Endothelial cell of umbilical vein (primary cell): ENCODE measurements around the gene LUC7L. TPM values are rescaled to one million over a fixed set of nuclear protein-coding genes. Genes with fewer than 3 reads are reported as not detected.

Experiments used
- BruUV-seq: library from RNA; stranded (reverse); fragments of 400-500 nt; replicated peaks from 2 replicates; lab custom pipeline; 2021; lab: Mats Ljungman, UMichigan
- CTCF ChIA-PET: fragments of 300-600, 350-600 bp; sonication (Branson Sonifier 250); formaldehyde crosslinking; loops from one replicate; lab custom pipeline; 2021; ENCODE audit warnings: antibody characterized with exemption, inconsistent platforms; lab: Charles Lee
- POLR2A ChIA-PET: fragments of 300-600, 350-600 bp; sonication (Branson Sonifier 250); formaldehyde crosslinking; loops from one replicate; lab custom pipeline; 2021; ENCODE audit warnings: antibody characterized with exemption, inconsistent platforms; lab: Charles Lee
- DNase-seq: peaks from one replicate; pipeline ENCODE4 v3.0.0-alpha.2; 2011; ENCODE audit warnings: low read depth, low spot score
- FAIRE-seq: peaks from 2 replicates; lab custom pipeline; 2011; peaks lifted over from hg19 to GRCh38; lab: Jason Lieb, UNC
- H2AFZ ChIP-seq: 2 replicates; pipeline ENCODE4 v1.6.0; 2012; ENCODE audit warnings: low read depth, low read length, control low read depth, inconsistent platforms
- H3K27ac ChIP-seq: 2 replicates; pipeline ENCODE4 v1.5.1; 2011; ENCODE audit warnings: low read depth, mild to moderate bottlenecking, control low read depth, low read length, moderate library complexity; ENCODE audit not compliant: insufficient read depth
- H3K27me3 ChIP-seq, 2 experiments: 2 replicates each; pipeline versions ENCODE4 v1.6.0 to v1.6.1; 2011; ENCODE audit warnings: low read length in 2 of 2, mixed read lengths in 1 of 2; ENCODE audit not compliant: control insufficient read depth in 2 of 2, insufficient read depth in 2 of 2
- H3K36me3 ChIP-seq, 2 experiments: 2 replicates in 1 of 2; 3 replicates in 1 of 2; pipeline ENCODE4 v1.5.1; 2011; ENCODE audit warnings: low read length in 2 of 2, mild to moderate bottlenecking in 1 of 2, moderate library complexity in 1 of 2; ENCODE audit not compliant: control insufficient read depth in 2 of 2, insufficient read depth in 2 of 2; ENCODE audit errors: extremely low read depth in 1 of 2
- H3K4me1 ChIP-seq: 3 replicates; pipeline ENCODE4 v1.5.1; 2011; ENCODE audit warnings: mild to moderate bottlenecking, low read length; ENCODE audit not compliant: control insufficient read depth, insufficient read depth; ENCODE audit errors: extremely low read depth
- H3K4me2 ChIP-seq: 2 replicates; pipeline ENCODE4 v1.6.1; 2011; ENCODE audit warnings: low read length, control low read depth, mixed read lengths; ENCODE audit not compliant: insufficient read depth
- H3K4me3 ChIP-seq, 3 experiments: fragments of 200-600 bp in 1 of 3; sonication (generic), shearing (Covaris generic) in 1 of 3; replicated peaks in 1 of 3; 2 replicates each; pipeline ENCODE4 v1.5.1; 2011 to 2016; ENCODE audit warnings: control low read depth in 3 of 3, low read length in 3 of 3, mild to moderate bottlenecking in 2 of 3, inconsistent platforms in 1 of 3, low read depth in 1 of 3, moderate library complexity in 1 of 3; ENCODE audit not compliant: insufficient read depth in 1 of 3
- H3K79me2 ChIP-seq: 2 replicates; pipeline ENCODE4 v1.6.0; 2012; ENCODE audit warnings: low read length, inconsistent platforms; ENCODE audit not compliant: control insufficient read depth, insufficient read depth
- H3K9ac ChIP-seq: replicated peaks from 2 replicates; pipeline ENCODE3; 2011; ENCODE audit warnings: low read length, control low read depth; ENCODE audit not compliant: insufficient read depth; ENCODE audit errors: extremely low read depth
- H3K9me1 ChIP-seq: replicated peaks from 3 replicates; pipeline ENCODE4 v1.6.0; 2011; ENCODE audit warnings: mild to moderate bottlenecking, low read length; ENCODE audit not compliant: control insufficient read depth, insufficient read depth; ENCODE audit errors: extremely low read depth
- H3K9me3 ChIP-seq: replicated peaks from 2 replicates; pipeline ENCODE4 v1.5.1; 2012; ENCODE audit warnings: low read length, inconsistent platforms; ENCODE audit not compliant: control insufficient read depth, insufficient read depth
- H4K20me1 ChIP-seq: replicated peaks from 2 replicates; pipeline ENCODE3; 2011; ENCODE audit warnings: mild to moderate bottlenecking, low read length; ENCODE audit not compliant: control insufficient read depth, insufficient read depth; ENCODE audit errors: extremely low read depth
- EZH2 ChIP-seq: IDR thresholded peaks from 2 replicates; pipeline ENCODE4 v1.6.1; 2012; ENCODE audit warnings: borderline replicate concordance, low read depth, mild to moderate bottlenecking, moderate library complexity, low read length, inconsistent platforms; ENCODE audit not compliant: severe bottlenecking
- MYC ChIP-seq: IDR thresholded peaks from one replicate; pipeline ENCODE4 v1.6.1; 2011; ENCODE audit warnings: mild to moderate bottlenecking, low read depth, low read length
- dilution Hi-C: fragments of 300-500 bp; cut with MboI; formaldehyde crosslinking; loops from one replicate; pipeline ENCODE4 v1.15.0; 2019; ENCODE audit warnings: low sequenced_read_pairs; ENCODE audit not compliant: extremely low pct_ligation_motif_present
- intact Hi-C: fragments of 100-400 bp; cut with micrococcal nuclease; formaldehyde crosslinking; loops from one replicate; pipeline ENCODE4 v1.10.0; 2022
- polyA plus RNA-seq, 4 experiments: library from polyadenylated mRNA; depleted of rRNA in 3 of 4; stranded (reverse) in 3 of 4; unstranded in 1 of 4; fragments of >200 nt; gene quantifications; 2 replicates each; pipeline versions ENCODE4 v1.2.1 to v1.2.3, GENCODE V29; 2011 to 2012; ENCODE audit warnings: missing spikeins in 1 of 4
- total RNA-seq: library from RNA; stranded (reverse); gene quantifications from 2 replicates; pipeline ENCODE4 v1.2.3, GENCODE V29; 2021
- TF ChIP-seq, protein P1 (sequence below): IDR thresholded peaks from 2 replicates; pipeline ENCODE4 v1.6.1; 2011; ENCODE audit not compliant: insufficient read depth, insufficient read length
- TF ChIP-seq, protein P2 (sequence below), 2 donors: IDR thresholded peaks; 1 replicate in 1 of 2; 2 replicates in 1 of 2; pipeline ENCODE4 v1.5.1; 2011; ENCODE audit warnings: low read length in 2 of 2, mild to moderate bottlenecking in 2 of 2, moderate library complexity in 2 of 2, control low read depth in 1 of 2, inconsistent platforms in 1 of 2, low read depth in 1 of 2; ENCODE audit not compliant: insufficient read depth in 1 of 2; ENCODE audit errors: extremely low read depth in 1 of 2

Gene LUC7L
- total and polyA plus RNA-seq, 2 donors (not counting 3 experiments of a cell fraction or from before 2014, with no cell fraction given): 75.4 to 94.7 TPM

DNA sequence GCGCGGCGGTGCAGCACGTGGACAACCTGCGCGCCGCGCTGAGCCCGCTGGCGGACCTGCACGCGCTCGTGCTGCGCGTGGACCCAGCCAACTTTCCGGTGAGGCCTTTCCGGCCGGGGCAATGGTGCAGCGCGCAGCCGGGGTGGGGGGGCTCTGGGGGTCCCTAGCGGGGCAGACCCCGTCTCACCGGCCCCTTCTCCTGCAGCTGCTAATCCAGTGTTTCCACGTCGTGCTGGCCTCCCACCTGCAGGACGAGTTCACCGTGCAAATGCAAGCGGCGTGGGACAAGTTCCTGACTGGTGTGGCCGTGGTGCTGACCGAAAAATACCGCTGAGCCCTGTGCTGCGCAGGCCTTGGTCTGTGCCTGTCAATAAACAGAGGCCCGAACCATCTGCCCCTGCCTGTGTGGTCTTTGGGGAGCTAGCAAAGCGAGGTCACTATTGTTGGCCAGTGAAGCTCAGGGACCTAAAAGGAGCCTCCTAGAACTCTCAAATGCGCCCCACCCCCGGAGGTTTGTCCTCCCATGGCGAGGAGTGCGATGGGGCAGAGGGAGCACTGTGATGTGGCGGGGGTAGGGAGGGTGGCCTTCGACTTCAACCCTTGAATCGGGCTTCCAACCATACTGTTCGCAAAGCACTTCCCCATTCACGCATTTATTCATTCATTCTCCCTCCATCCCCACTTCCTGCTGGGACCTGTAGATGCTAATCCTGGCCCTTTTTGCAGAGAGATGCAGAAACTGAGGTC, 62.7 kb downstream of the LUC7L start:
- Histone ChIP-seq H3K27ac (no peak overlapping the region), H3K36me3 (no peaks in the 10 kb centered on the region), H3K4me2 (no peak overlapping the region), H3K9me3 (no peaks in the 10 kb centered on the region), H2AFZ (no peak overlapping the region), H3K9me1 (no peaks in the 10 kb centered on the region), H3K9ac (no peak overlapping the region), H3K4me1 (no peaks in the 10 kb centered on the region), H3K79me2 (no peaks in the 10 kb centered on the region), H4K20me1 (no peaks in the 10 kb centered on the region), H3K4me3 (no peak overlapping the region), H3K27me3 (peaks cover 41% of the 10 kb centered on the region in 2 experiments)
- TF ChIP-seq, protein P1, sequence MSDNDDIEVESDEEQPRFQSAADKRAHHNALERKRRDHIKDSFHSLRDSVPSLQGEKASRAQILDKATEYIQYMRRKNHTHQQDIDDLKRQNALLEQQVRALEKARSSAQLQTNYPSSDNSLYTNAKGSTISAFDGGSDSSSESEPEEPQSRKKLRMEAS: no peak
- TF ChIP-seq EZH2: no peak
- TF ChIP-seq, protein P2, sequence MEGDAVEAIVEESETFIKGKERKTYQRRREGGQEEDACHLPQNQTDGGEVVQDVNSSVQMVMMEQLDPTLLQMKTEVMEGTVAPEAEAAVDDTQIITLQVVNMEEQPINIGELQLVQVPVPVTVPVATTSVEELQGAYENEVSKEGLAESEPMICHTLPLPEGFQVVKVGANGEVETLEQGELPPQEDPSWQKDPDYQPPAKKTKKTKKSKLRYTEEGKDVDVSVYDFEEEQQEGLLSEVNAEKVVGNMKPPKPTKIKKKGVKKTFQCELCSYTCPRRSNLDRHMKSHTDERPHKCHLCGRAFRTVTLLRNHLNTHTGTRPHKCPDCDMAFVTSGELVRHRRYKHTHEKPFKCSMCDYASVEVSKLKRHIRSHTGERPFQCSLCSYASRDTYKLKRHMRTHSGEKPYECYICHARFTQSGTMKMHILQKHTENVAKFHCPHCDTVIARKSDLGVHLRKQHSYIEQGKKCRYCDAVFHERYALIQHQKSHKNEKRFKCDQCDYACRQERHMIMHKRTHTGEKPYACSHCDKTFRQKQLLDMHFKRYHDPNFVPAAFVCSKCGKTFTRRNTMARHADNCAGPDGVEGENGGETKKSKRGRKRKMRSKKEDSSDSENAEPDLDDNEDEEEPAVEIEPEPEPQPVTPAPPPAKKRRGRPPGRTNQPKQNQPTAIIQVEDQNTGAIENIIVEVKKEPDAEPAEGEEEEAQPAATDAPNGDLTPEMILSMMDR (IDR thresholded peaks at IDR 0.05; ENCODE audit: extremely low read depth in 1 of 2, insufficient read depth in 1 of 2, low read depth in 1 of 2, low read length in 2 of 2): no peak
- TF ChIP-seq MYC: no peak
- no peak for DNase-seq
- BruUV-seq: no TSS peak
- intact Hi-C loops (no loop called here), dilution Hi-C loops (no loop called here)
- no peak for FAIRE-seq
- ChIA-PET CTCF (interaction anchor here (1.4 to 1.9 kb wide), 2 partner anchors 14 to 70 kb away, joined by 4 read pairs; partner anchors contain the start of gene HBQ1), POLR2A (no interaction called here)
